IMR-90 (cell line): ENCODE results near the gene RMDN2. TPM values are rescaled to one million over a fixed set of nuclear protein-coding genes. Genes with fewer than 3 reads are reported as not detected.

ENCODE experiments used
- ATAC-seq: fragments of 200-7000 bp; cut with Tn5 transposase; 2 replicates; pipeline ENCODE4 v1.9.1; 2020; ENCODE audit warnings: low read depth, mild to moderate bottlenecking, moderate library complexity
- BruUV-seq: library from RNA; stranded (reverse); fragments of 400-500 nt; replicated peaks from 2 replicates; lab custom pipeline; 2021; lab: Mats Ljungman, UMichigan
- CTCF ChIA-PET: fragments of 300-600 bp; formaldehyde crosslinking; extraction: SDS; loops from one replicate; lab custom pipeline; 2021; ENCODE audit warnings: antibody characterized with exemption; lab: Yijun Ruan, JAX
- POLR2A ChIA-PET: fragments of 300-600 bp; sonication (Branson Sonifier 250); formaldehyde crosslinking; loops from one replicate; lab custom pipeline; 2022; ENCODE audit warnings: antibody characterized with exemption; ENCODE audit not compliant: unreplicated experiment; lab: Charles Lee
- DNase-seq: peaks from one replicate; pipeline ENCODE4 v3.0.0; 2013
- H2AFZ ChIP-seq: replicated peaks from 2 replicates; pipeline ENCODE3; 2013; ENCODE audit warnings: low read length, mild to moderate bottlenecking; ENCODE audit not compliant: poor library complexity
- H2AK5ac ChIP-seq: 2 replicates; pipeline ENCODE4 v1.6.1; 2013; ENCODE audit warnings: low read depth, low read length, inconsistent platforms
- H2AK9ac ChIP-seq: replicated peaks from 2 replicates; pipeline ENCODE3; 2013; ENCODE audit warnings: mild to moderate bottlenecking, low read depth, low read length, moderate library complexity; ENCODE audit not compliant: poor library complexity
- H2BK120ac ChIP-seq: 2 replicates; pipeline ENCODE4 v1.6.1; 2013; ENCODE audit warnings: low read depth, low read length, inconsistent platforms
- H2BK15ac ChIP-seq: 3 replicates; pipeline ENCODE4 v1.6.1; 2013; ENCODE audit warnings: low read depth, low read length, inconsistent platforms
- H2BK20ac ChIP-seq: 2 replicates; pipeline ENCODE4 v1.6.1; 2013; ENCODE audit warnings: low read depth, mild to moderate bottlenecking, inconsistent platforms, low read length, moderate library complexity
- H2BK5ac ChIP-seq: 2 replicates; pipeline ENCODE4 v1.6.1; 2013; ENCODE audit warnings: mild to moderate bottlenecking, low read depth, low read length, inconsistent platforms; ENCODE audit not compliant: poor library complexity, severe bottlenecking
- H3K14ac ChIP-seq: replicated peaks from 2 replicates; pipeline ENCODE4 v1.6.1; 2013; ENCODE audit warnings: low read depth, low read length, inconsistent platforms
- H3K18ac ChIP-seq: 2 replicates; pipeline ENCODE4 v1.6.1; 2013; ENCODE audit warnings: low read depth, low read length, control low read depth
- H3K23ac ChIP-seq: 2 replicates; pipeline ENCODE4 v1.6.1; 2013; ENCODE audit warnings: low read depth, low read length, inconsistent platforms
- H3K27ac ChIP-seq: 2 replicates; pipeline ENCODE4 v1.5.1; 2013; ENCODE audit warnings: mild to moderate bottlenecking, control low read depth, low read length; ENCODE audit not compliant: insufficient read depth
- H3K27me3 ChIP-seq: 2 replicates; pipeline ENCODE4 v1.6.1; 2013; ENCODE audit warnings: low read length; ENCODE audit not compliant: control insufficient read depth, insufficient read depth
- H3K36me3 ChIP-seq: 2 replicates; pipeline ENCODE4 v1.6.1; 2013; ENCODE audit warnings: low read length, mixed read lengths; ENCODE audit not compliant: control insufficient read depth, insufficient read depth
- H3K4ac ChIP-seq: 2 replicates; pipeline ENCODE4 v1.6.1; 2013; ENCODE audit warnings: low read depth, low read length, inconsistent platforms
- H3K4me1 ChIP-seq: 2 replicates; pipeline ENCODE4 v1.6.1; 2013; ENCODE audit warnings: low read length, mixed read lengths; ENCODE audit not compliant: control insufficient read depth, insufficient read depth
- H3K4me2 ChIP-seq: 2 replicates; pipeline ENCODE4 v1.6.1; 2013; ENCODE audit warnings: low read depth, mild to moderate bottlenecking, control low read depth, low read length, moderate library complexity
- H3K4me3 ChIP-seq: 2 replicates; pipeline ENCODE4 v1.5.1; 2013; ENCODE audit warnings: low read depth, mild to moderate bottlenecking, control low read depth, low read length, moderate library complexity; ENCODE audit not compliant: insufficient read depth
- H3K56ac ChIP-seq: 2 replicates; pipeline ENCODE4 v1.6.1; 2013; ENCODE audit warnings: low read length, inconsistent platforms; ENCODE audit not compliant: insufficient read depth; ENCODE audit errors: extremely low read depth
- H3K79me1 ChIP-seq, 2 experiments: 2 replicates each; pipeline ENCODE4 v1.6.1; 2013; ENCODE audit warnings: low read length in 2 of 2, inconsistent platforms in 1 of 2, low read depth in 1 of 2
- H3K9ac ChIP-seq: 2 replicates; pipeline ENCODE4 v1.6.1; 2013; ENCODE audit warnings: low read depth, low read length, control low read depth
- H3K9me1 ChIP-seq: 2 replicates; pipeline ENCODE4 v1.6.1; 2013; ENCODE audit warnings: low read length, inconsistent platforms; ENCODE audit not compliant: insufficient read depth
- H3K9me3 ChIP-seq: 2 replicates; pipeline ENCODE4 v1.6.1; 2013; ENCODE audit warnings: low read length; ENCODE audit not compliant: control insufficient read depth, insufficient read depth
- H4K20me1 ChIP-seq: 2 replicates; pipeline ENCODE4 v1.6.1; 2013; ENCODE audit warnings: low read length, inconsistent platforms; ENCODE audit not compliant: insufficient read depth
- H4K5ac ChIP-seq: 2 replicates; pipeline ENCODE4 v1.6.1; 2013; ENCODE audit warnings: mild to moderate bottlenecking, low read depth, low read length, control low read depth
- H4K8ac ChIP-seq, 2 experiments: 2 replicates each; pipeline ENCODE4 v1.6.1; 2013; ENCODE audit warnings: low read depth in 2 of 2, low read length in 2 of 2, control low read depth in 1 of 2, inconsistent platforms in 1 of 2
- H4K91ac ChIP-seq: 2 replicates; pipeline ENCODE4 v1.6.1; 2013; ENCODE audit warnings: low read depth, low read length, inconsistent platforms; ENCODE audit not compliant: insufficient read depth
- FOS ChIP-seq: fragments of 150-350 bp; IDR thresholded peaks from 2 replicates; pipeline ENCODE4 v1.6.1; 2016; ENCODE audit warnings: low read depth, low read length
- MAFK ChIP-seq: IDR thresholded peaks from 2 replicates; pipeline ENCODE4 v1.6.1; 2012; ENCODE audit warnings: low read depth, low read length, improper control_type of control experiment
- WGBS, 2 experiments: methylation state at CpG; one replicate each; pipeline versions ENCODE4 v1.1.5 to v1.1.7; 2013; ENCODE audit warnings: missing lambda C conversion rate in 2 of 2; ENCODE audit not compliant: insufficient read length in 1 of 2; ENCODE audit errors: extremely low coverage in 2 of 2; 5-methylcytosine and 5-hydroxymethylcytosine counted together
- dilution Hi-C: fragments of 300-500 bp; cut with HindIII; formaldehyde crosslinking; loops from one replicate; pipeline ENCODE4 v1.14.3; 2018; ENCODE audit warnings: low sequenced_read_pairs; ENCODE audit not compliant: unreplicated experiment
- in situ Hi-C: fragments of 300-500 bp; cut with MboI; formaldehyde crosslinking; loops from 3 replicates; pipeline ENCODE4 v1.14.3; 2019; ENCODE audit warnings: low sequenced_read_pairs, inconsistent platforms, mixed read lengths
- intact Hi-C: fragments of 100-400 bp; cut with micrococcal nuclease; formaldehyde crosslinking; loops from 2 replicates; pipeline ENCODE4 v1.10.0; 2022
- polyA plus RNA-seq, 3 experiments: library from polyadenylated mRNA; depleted of rRNA; stranded (reverse); fragments of >200 nt; gene quantifications; 2 replicates each; pipeline ENCODE4 v1.2.3, GENCODE V29; 2012; ENCODE audit warnings: low replicate concordance in 1 of 3
- total RNA-seq: library from RNA; depleted of rRNA; stranded (reverse); fragments of >200 nt; gene quantifications from 2 replicates; pipeline ENCODE4 v1.2.3, GENCODE V29; 2012

The RMDN2 gene
- total and polyA plus RNA-seq, 2 of the 4 experiments (the other 2 are of a cell fraction), result 2.3 to 3.0 TPM

DNA sequence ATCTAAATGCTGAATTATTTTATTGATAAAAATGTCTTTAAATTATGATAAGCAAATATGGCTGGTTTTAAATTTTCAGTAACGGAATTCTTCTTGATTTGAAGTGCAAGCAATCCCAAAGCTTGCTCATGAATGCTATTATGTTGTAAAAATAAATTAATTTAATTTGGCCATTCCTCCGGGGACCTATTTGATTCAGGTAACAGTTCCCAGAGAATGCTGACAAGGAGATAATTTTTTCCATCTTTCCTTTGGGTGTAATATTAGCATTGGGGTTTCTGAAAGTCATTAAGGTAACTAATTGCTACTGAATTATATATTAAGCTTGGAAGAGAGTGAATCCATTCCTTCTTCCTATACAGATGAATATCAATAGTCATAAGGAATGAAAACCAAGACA is 12.5 kb upstream of the RMDN2 start:
- Histone ChIP-seq H2AK9ac (no peak overlapping the region), H3K4me2 (no peak overlapping the region), H2BK5ac (no peak overlapping the region), H4K91ac (no peak overlapping the region), H3K4me1 (peaks cover 11% of the 10 kb centered on the region), H2BK20ac (no peak overlapping the region), H3K27ac (no peak overlapping the region), H2AFZ (no peak overlapping the region), H3K36me3 (no peaks in the 10 kb centered on the region), H3K9me1 (peaks cover 9% of the 10 kb centered on the region), H2BK120ac (no peak overlapping the region), H3K27me3 (no peaks in the 10 kb centered on the region), H3K4me3 (no peak overlapping the region), H4K8ac (no peak overlapping the region), H3K18ac (no peak overlapping the region), H3K79me1 (no peaks in the 10 kb centered on the region), H3K4ac (no peak overlapping the region), H2AK5ac (no peak overlapping the region), H3K9me3 (no peaks in the 10 kb centered on the region), H4K20me1 (no peaks in the 10 kb centered on the region), H3K14ac (no peak overlapping the region), H3K9ac (no peak overlapping the region), H2BK15ac (no peak overlapping the region), H3K56ac (no peak overlapping the region), H3K23ac (no peak overlapping the region), H4K5ac (no peak overlapping the region)
- intact Hi-C loops (no loop called here), in situ Hi-C loops (no loop called here), dilution Hi-C loops (no loop called here)
- TF ChIP-seq FOS, result no peak
- peak; percentile 37; the same call in 1 of the 2 replicates for TF ChIP-seq MAFK
- ChIA-PET POLR2A (no interaction called here), CTCF (no interaction called here)
- no TSS peak for BruUV-seq
- DNase-seq, result no peak
- WGBS, 2 experiments, result no CpG with 5 or more reads among the region's 2 CpGs
- no peak for ATAC-seq
